HG02798 (cell line): ENCODE data around the gene PAMR1.
"Not testable (repeated sequence)": the region's sequence is repeated elsewhere in the genome, so short reads cannot be mapped to it uniquely, and the experiment has no call there.

Experiments used
- ATAC-seq: cut with Tn5 transposase; IDR thresholded peaks from one replicate; pipeline ENCODE4 v1.9.1; 2021; ENCODE audit warnings: mild to moderate bottlenecking; ENCODE audit not compliant: unreplicated experiment, poor library complexity

PAMR1 gene

GRCh38 chr11:35545391-35546003 is 20.1 kb upstream of the PAMR1 start:
- ATAC-seq: no peak

- ATAC-seq: no peak
Measured at GRCh38 chr11:35543481-35543880, 18.1 kb upstream of the PAMR1 start.

- ATAC-seq: no peak
Measured at GRCh38 chr11:35541621-35542375, 16.4 kb upstream of the PAMR1 start.

GRCh38 chr11:35540526-35540925 is 15.1 kb upstream of the PAMR1 start:
- ATAC-seq: no peak

- ATAC-seq: no peak
Measured at GRCh38 chr11:35539781-35540281, 14.4 kb upstream of the PAMR1 start.

GRCh38 chr11:35539256-35539655 is 13.8 kb upstream of the PAMR1 start:
- ATAC-seq: no peak

- no peak for ATAC-seq
Measured at GRCh38 chr11:35536470-35536869, 11.1 kb upstream of the PAMR1 start.

GRCh38 chr11:35531246-35531645 is 5.8 kb upstream of the PAMR1 start:
- no peak for ATAC-seq

GRCh38 chr11:35529971-35530495 is 4.6 kb upstream of the PAMR1 start:
- ATAC-seq: no peak

- ATAC-seq: no peak
Measured at GRCh38 chr11:35526370-35526792, 965 bp upstream of the PAMR1 start.

- ATAC-seq: no peak
Measured at GRCh38 chr11:35524780-35525179, 636 bp downstream of the PAMR1 start.

GRCh38 chr11:35523861-35524260 is 1.6 kb downstream of the PAMR1 start:
- ATAC-seq: no peak

GRCh38 chr11:35523331-35523768 is 2.1 kb downstream of the PAMR1 start:
- ATAC-seq: no peak

- not testable (repeated sequence) for ATAC-seq
Measured at GRCh38 chr11:35522091-35522490, 3.3 kb downstream of the PAMR1 start.

GRCh38 chr11:35520376-35520775 is 5.0 kb downstream of the PAMR1 start:
- no peak for ATAC-seq

GRCh38 chr11:35518766-35519165 is 6.7 kb downstream of the PAMR1 start:
- ATAC-seq: no peak

- no peak for ATAC-seq
Measured at GRCh38 chr11:35517481-35517880, 7.9 kb downstream of the PAMR1 start.

GRCh38 chr11:35516403-35516802 is 9.0 kb downstream of the PAMR1 start:
- ATAC-seq: no peak

- ATAC-seq: no peak
Measured at GRCh38 chr11:35515224-35515623, 10.2 kb downstream of the PAMR1 start.

- no peak for ATAC-seq
Measured at GRCh38 chr11:35514481-35514880, 10.9 kb downstream of the PAMR1 start.

GRCh38 chr11:35511666-35512065 is 13.8 kb downstream of the PAMR1 start:
- no peak for ATAC-seq
